ENCODE results near the gene STK33.

The STK33 gene

GRCh38 chr11:8636127-8636526 lies 42.1 kb upstream of the STK33 start:
- TF ChIP-seq ZFX (IDR thresholded peaks at IDR 0.05) (no peak), CTCF (conservative IDR thresholded peaks at IDR 0.05) (no peak)
- no peak overlapping the region for H3K27ac ChIP-seq

- no peak overlapping the region for H3K27ac ChIP-seq
- TF ChIP-seq ZFX (IDR thresholded peaks at IDR 0.05) (no peak), CTCF (conservative IDR thresholded peaks at IDR 0.05) (no peak)
Measured at GRCh38 chr11:8634498-8634897, 40.5 kb upstream of the STK33 start.

GRCh38 chr11:8631395-8632118 lies 37.5 kb upstream of the STK33 start:
- no peak overlapping the region for H3K27ac ChIP-seq
- no peak for TF ChIP-seq ZFX (IDR thresholded peaks at IDR 0.05)
- TF ChIP-seq CTCF (conservative IDR thresholded peaks at IDR 0.05): no peak

- TF ChIP-seq CTCF (conservative IDR thresholded peaks at IDR 0.05): no peak
- no peak for TF ChIP-seq ZFX (IDR thresholded peaks at IDR 0.05)
- no peak overlapping the region for H3K27ac ChIP-seq
Measured at GRCh38 chr11:8624698-8625097, 30.7 kb upstream of the STK33 start.

GRCh38 chr11:8621147-8621546 lies 27.1 kb upstream of the STK33 start:
- TF ChIP-seq CTCF (conservative IDR thresholded peaks at IDR 0.05) (no peak), ZFX (IDR thresholded peaks at IDR 0.05) (no peak)
- no peak overlapping the region for H3K27ac ChIP-seq

GRCh38 chr11:8617063-8617462 lies 23.0 kb upstream of the STK33 start:
- H3K27ac ChIP-seq: no peak overlapping the region
- no peak for TF ChIP-seq ZFX (IDR thresholded peaks at IDR 0.05)
- no peak for TF ChIP-seq CTCF (conservative IDR thresholded peaks at IDR 0.05)

GRCh38 chr11:8615291-8616032 lies 21.4 kb upstream of the STK33 start:
- H3K27ac ChIP-seq: no peak overlapping the region
- no peak for TF ChIP-seq CTCF (conservative IDR thresholded peaks at IDR 0.05)
- TF ChIP-seq ZFX (IDR thresholded peaks at IDR 0.05): no peak

Data from C4-2B (cell line).